Neural progenitor cell (in vitro differentiated cells): ENCODE measurements around the gene ANXA2. TPM values are rescaled to one million over a fixed set of nuclear protein-coding genes. Genes with fewer than 3 reads are reported as not detected.

Source experiments
- DNase-seq: peaks from one replicate; pipeline ENCODE4 v3.0.0-alpha.2; 2016; ENCODE audit warnings: low spot score
- H2AFZ ChIP-seq: fragments of 200-600 bp; sonication (generic); replicated peaks from 2 replicates; pipeline ENCODE4 v1.6.1; 2016; ENCODE audit warnings: antibody characterized with exemption
- H3F3A ChIP-seq: fragments of 200-600 bp; sonication (generic); 2 replicates; pipeline ENCODE4 v1.6.1; 2016; ENCODE audit warnings: antibody characterized with exemption, low read depth
- H3K27ac ChIP-seq: fragments of 200-600 bp; sonication (generic); 2 replicates; pipeline ENCODE4 v1.5.1; 2016; ENCODE audit warnings: mild to moderate bottlenecking
- H3K27me3 ChIP-seq: fragments of 200-600 bp; sonication (generic); 2 replicates; pipeline ENCODE4 v1.6.1; 2016; ENCODE audit warnings: mild to moderate bottlenecking, moderate library complexity
- H3K36me3 ChIP-seq: fragments of 200-600 bp; sonication (generic); 2 replicates; pipeline ENCODE4 v1.5.1; 2016
- H3K4me1 ChIP-seq: fragments of 200-600 bp; sonication (generic); 2 replicates; pipeline ENCODE4 v1.6.1; 2016; ENCODE audit warnings: mixed run types
- H3K4me2 ChIP-seq: fragments of 200-600 bp; sonication (generic); 2 replicates; pipeline ENCODE4 v1.6.1; 2016
- H3K4me3 ChIP-seq: fragments of 200-600 bp; sonication (generic); 2 replicates; pipeline ENCODE4 v1.5.1; 2016
- H3K79me2 ChIP-seq: fragments of 200-600 bp; sonication (generic); 2 replicates; pipeline ENCODE4 v1.6.1; 2016; ENCODE audit warnings: low read depth
- H3K9ac ChIP-seq: fragments of 200-600 bp; sonication (generic); 2 replicates; pipeline ENCODE4 v1.6.1; 2016
- H3K9me3 ChIP-seq: fragments of 200-600 bp; sonication (generic); 2 replicates; pipeline ENCODE4 v1.5.1; 2016; ENCODE audit warnings: low read depth
- H4K20me1 ChIP-seq: fragments of 200-600 bp; sonication (generic); 2 replicates; pipeline ENCODE4 v1.6.1; 2016; ENCODE audit warnings: low read depth
- H3K27ac Mint-ChIP-seq: 3 replicates; pipeline ENCODE4 v1.8.0; 2021; ENCODE audit warnings: mixed read lengths
- H3K27me3 Mint-ChIP-seq: 2 replicates; pipeline ENCODE4 v1.8.0; 2022; ENCODE audit warnings: low read depth, mild to moderate bottlenecking, inconsistent platforms, moderate library complexity, mixed read lengths; ENCODE audit not compliant: insufficient read depth
- H3K36me3 Mint-ChIP-seq: 3 replicates; pipeline ENCODE4 v1.8.0; 2021; ENCODE audit warnings: mixed read lengths
- H3K4me1 Mint-ChIP-seq: 3 replicates; pipeline ENCODE4 v1.8.0; 2021; ENCODE audit warnings: mixed read lengths
- H3K4me3 Mint-ChIP-seq: 3 replicates; pipeline ENCODE4 v1.8.0; 2021; ENCODE audit warnings: mild to moderate bottlenecking, moderate library complexity, mixed read lengths
- H3K9me3 Mint-ChIP-seq: 3 replicates; pipeline ENCODE4 v1.8.0; 2020; ENCODE audit warnings: mixed read lengths
- EZH2 ChIP-seq: fragments of 200-600 bp; sonication (generic); IDR thresholded peaks from 2 replicates; pipeline ENCODE4 v1.6.1; 2017; ENCODE audit warnings: antibody characterized with exemption, mild to moderate bottlenecking, moderate library complexity
- EZH2phosphoT487 ChIP-seq: fragments of 200-600 bp; sonication (generic); IDR thresholded peaks from 2 replicates; pipeline ENCODE4 v1.6.1; 2017; ENCODE audit warnings: antibody characterized with exemption
- total RNA-seq: library from RNA; depleted of rRNA; stranded (reverse); fragments of >200 nt; gene quantifications from 2 replicates; pipeline ENCODE4 v1.2.3, GENCODE V29; 2015; ENCODE audit warnings: low replicate concordance
- TF ChIP-seq, protein P1 (sequence below): fragments of 200-600 bp; sonication (generic); IDR thresholded peaks from 2 replicates; pipeline ENCODE4 v1.5.1; 2017; ENCODE audit warnings: antibody characterized with exemption, mild to moderate bottlenecking

The ANXA2 gene
- 20.1 and 21.8 TPM in 2 replicates for total RNA-seq

DNA sequence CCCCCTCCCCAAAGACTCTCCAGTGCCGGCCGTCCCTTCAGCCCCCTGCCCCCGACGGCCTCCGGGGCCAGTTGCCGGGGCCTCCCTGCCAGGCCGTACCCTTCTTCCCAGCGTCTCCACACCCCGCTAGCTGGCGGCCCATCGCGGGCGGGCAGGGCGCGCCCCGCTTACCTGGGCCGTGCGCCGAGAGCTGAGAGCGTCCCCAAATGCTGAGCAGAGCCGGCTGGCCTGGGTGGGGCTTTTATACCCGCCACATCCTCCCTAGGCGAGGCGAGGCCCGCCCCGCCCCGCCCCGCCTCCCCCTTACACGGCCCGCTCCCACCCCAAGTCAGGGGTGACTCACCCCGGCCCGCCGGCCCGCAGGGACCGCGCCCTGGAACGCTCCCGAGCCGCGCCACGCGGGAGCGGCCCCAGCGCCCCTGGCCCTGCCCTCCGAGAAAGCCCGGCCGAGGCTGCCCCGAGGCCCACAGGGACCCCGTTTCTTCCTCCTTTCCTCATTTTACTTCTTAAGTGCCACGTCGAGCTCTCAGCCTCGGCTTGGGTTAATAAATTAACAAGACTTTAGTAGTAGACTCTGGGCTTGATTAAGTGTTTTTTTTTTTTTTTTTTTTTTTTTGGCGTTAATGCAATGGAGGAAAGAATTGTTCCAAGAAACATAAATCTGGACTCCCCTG is at the start of gene ANXA2:
Gene ANXA2 (minus strand): TSS at position 215 of the 674 bp plus-strand sequence. CDS start 11,911 bp downstream, outside the sequence.
- H3K4me1 Mint-ChIP-seq: peaks cover 68% of the 10 kb centered on the region
- no peak within 1 kb of the TSS for H3K27ac ChIP-seq
- peak within 1 kb of the TSS; percentile 70 for H3K4me3 ChIP-seq
- H3K27ac Mint-ChIP-seq: peak within 1 kb of the TSS; percentile 93
- no peaks in the 10 kb centered on the region for H3K9me3 Mint-ChIP-seq
- H3K27me3 Mint-ChIP-seq: peaks cover 11% of the 10 kb centered on the region
- no peaks in the 10 kb centered on the region for H3K9me3 ChIP-seq
- H4K20me1 ChIP-seq: no peaks in the 10 kb centered on the region
- H3K4me1 ChIP-seq: peaks cover 17% of the 10 kb centered on the region
- no peaks in the 10 kb centered on the region for H3K79me2 ChIP-seq
- H2AFZ ChIP-seq: peak within 1 kb of the TSS; percentile 85
- H3K27me3 ChIP-seq: peaks cover 76% of the 10 kb centered on the region
- no peak within 1 kb of the TSS for H3K9ac ChIP-seq
- no peaks in the 10 kb centered on the region for H3K36me3 Mint-ChIP-seq
- peak within 1 kb of the TSS; percentile 87 for H3K4me3 Mint-ChIP-seq
- peak; percentile 67 for DNase-seq
- TF ChIP-seq EZH2phosphoT487: peak; percentile 58
- TF ChIP-seq EZH2: peak; percentile 42
- TF ChIP-seq, protein P1, sequence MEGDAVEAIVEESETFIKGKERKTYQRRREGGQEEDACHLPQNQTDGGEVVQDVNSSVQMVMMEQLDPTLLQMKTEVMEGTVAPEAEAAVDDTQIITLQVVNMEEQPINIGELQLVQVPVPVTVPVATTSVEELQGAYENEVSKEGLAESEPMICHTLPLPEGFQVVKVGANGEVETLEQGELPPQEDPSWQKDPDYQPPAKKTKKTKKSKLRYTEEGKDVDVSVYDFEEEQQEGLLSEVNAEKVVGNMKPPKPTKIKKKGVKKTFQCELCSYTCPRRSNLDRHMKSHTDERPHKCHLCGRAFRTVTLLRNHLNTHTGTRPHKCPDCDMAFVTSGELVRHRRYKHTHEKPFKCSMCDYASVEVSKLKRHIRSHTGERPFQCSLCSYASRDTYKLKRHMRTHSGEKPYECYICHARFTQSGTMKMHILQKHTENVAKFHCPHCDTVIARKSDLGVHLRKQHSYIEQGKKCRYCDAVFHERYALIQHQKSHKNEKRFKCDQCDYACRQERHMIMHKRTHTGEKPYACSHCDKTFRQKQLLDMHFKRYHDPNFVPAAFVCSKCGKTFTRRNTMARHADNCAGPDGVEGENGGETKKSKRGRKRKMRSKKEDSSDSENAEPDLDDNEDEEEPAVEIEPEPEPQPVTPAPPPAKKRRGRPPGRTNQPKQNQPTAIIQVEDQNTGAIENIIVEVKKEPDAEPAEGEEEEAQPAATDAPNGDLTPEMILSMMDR: no peak
- H3K4me2 ChIP-seq: peak within 1 kb of the TSS; percentile 96
- H3F3A ChIP-seq: peaks cover 15% of the 10 kb centered on the region
- no peaks in the 10 kb centered on the region for H3K36me3 ChIP-seq

DNA sequence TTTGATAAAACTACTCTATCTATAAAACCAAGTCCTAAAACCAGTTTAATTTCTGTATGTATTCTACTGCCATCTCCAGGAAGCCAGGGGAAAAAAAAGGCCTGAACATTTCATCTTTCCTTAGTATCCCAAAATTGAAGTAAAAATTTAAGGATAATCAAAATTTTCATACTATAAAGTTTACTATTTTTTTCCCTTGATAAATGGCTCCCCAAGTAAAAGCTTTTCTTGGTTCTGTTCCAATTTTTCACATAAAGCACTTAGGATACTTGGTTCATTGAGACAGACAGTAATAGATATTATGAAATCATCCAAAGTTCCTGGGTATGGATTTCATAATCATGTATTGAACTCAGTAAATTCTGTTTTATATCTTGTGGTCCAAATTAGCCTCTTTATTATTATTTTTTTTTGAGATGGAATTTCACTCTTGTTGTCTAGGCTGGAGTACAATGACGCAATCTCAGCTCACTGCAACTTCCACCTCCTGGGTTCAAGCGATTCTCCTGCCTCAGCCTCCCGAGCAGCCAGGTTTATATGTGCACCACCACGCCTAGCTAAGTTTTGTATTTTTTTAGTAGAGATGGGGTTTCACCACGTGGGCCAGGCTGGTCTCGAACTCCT is 46.6 kb upstream of the ANXA2 start:
- H3K36me3 Mint-ChIP-seq: peaks cover 13% of the 10 kb centered on the region
- no peaks in the 10 kb centered on the region for H3K9me3 Mint-ChIP-seq
- H3K27me3 Mint-ChIP-seq: no peaks in the 10 kb centered on the region
- Histone ChIP-seq H3K27me3 (no peaks in the 10 kb centered on the region), H3K4me1 (no peaks in the 10 kb centered on the region), H4K20me1 (no peaks in the 10 kb centered on the region), H3K27ac (no peak overlapping the region), H3K9ac (no peak overlapping the region), H3K4me3 (no peak overlapping the region), H3K4me2 (no peak overlapping the region), H2AFZ (no peak overlapping the region), H3F3A (no peaks in the 10 kb centered on the region), H3K36me3 (peaks cover 13% of the 10 kb centered on the region), H3K9me3 (no peaks in the 10 kb centered on the region), H3K79me2 (no peaks in the 10 kb centered on the region)
- H3K4me3 Mint-ChIP-seq: no peak overlapping the region
- TF ChIP-seq, protein P1: peak; percentile 46
- no peak for TF ChIP-seq EZH2
- no peak overlapping the region for H3K27ac Mint-ChIP-seq
- DNase-seq: no peak
- H3K4me1 Mint-ChIP-seq: no peaks in the 10 kb centered on the region

DNA sequence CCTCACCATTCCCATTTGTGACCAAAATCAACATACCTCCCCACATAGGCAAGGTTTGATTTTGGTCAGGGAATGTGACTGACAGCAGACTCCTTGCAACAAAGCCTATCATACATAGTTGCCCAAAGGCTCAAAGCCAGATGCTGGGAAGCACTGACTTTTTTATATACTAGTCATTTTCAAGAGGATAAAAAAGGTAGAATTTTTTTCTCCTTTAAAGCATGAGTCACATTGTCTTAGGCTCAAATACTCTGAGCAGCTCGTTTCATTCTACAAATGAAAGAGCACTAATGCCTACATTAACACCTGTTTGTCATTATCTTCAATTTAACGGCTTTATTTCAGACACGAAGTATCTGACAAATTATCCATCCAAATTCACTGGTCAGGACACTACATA is 45.0 kb upstream of the ANXA2 start:
- no peaks in the 10 kb centered on the region for H3K27me3 ChIP-seq
- no peaks in the 10 kb centered on the region for H3K9me3 ChIP-seq
- no peaks in the 10 kb centered on the region for H3K9me3 Mint-ChIP-seq
- H3F3A ChIP-seq: no peaks in the 10 kb centered on the region
- no peak overlapping the region for H3K4me3 ChIP-seq
- no peak overlapping the region for H2AFZ ChIP-seq
- H3K4me2 ChIP-seq: no peak overlapping the region
- H3K9ac ChIP-seq: no peak overlapping the region
- H3K4me1 ChIP-seq: no peaks in the 10 kb centered on the region
- H3K4me3 Mint-ChIP-seq: no peak overlapping the region
- no peak for DNase-seq
- H3K36me3 Mint-ChIP-seq: peaks cover 11% of the 10 kb centered on the region
- H3K79me2 ChIP-seq: no peaks in the 10 kb centered on the region
- H3K4me1 Mint-ChIP-seq: no peaks in the 10 kb centered on the region
- H3K27me3 Mint-ChIP-seq: no peaks in the 10 kb centered on the region
- H3K27ac Mint-ChIP-seq: no peak overlapping the region
- TF ChIP-seq EZH2phosphoT487: no peak
- no peak for TF ChIP-seq EZH2
- TF ChIP-seq, protein P1: no peak
- H3K27ac ChIP-seq: no peak overlapping the region
- peaks cover 9% of the 10 kb centered on the region for H3K36me3 ChIP-seq
- H4K20me1 ChIP-seq: no peaks in the 10 kb centered on the region
